Suprapubic skin (tissue), 4 donors: ENCODE measurements around the gene ZNF433. TPM values are rescaled to one million over a fixed set of nuclear protein-coding genes. Genes with fewer than 3 reads are reported as not detected.

ENCODE experiments used
- DNase-seq, 2 donors: peaks; one replicate each; pipeline ENCODE4 v3.0.0-alpha.2; 2019; ENCODE audit warnings: low spot score in 2 of 2
- H3K27ac ChIP-seq: fragments of 200-600 bp; sonication (generic); one replicate; pipeline ENCODE4 v1.5.1; 2019
- H3K27me3 ChIP-seq: fragments of 200-600 bp; sonication (generic); one replicate; pipeline ENCODE4 v1.5.1; 2019
- H3K36me3 ChIP-seq: fragments of 200-600 bp; sonication (generic); one replicate; pipeline ENCODE4 v1.5.1; 2019
- H3K4me1 ChIP-seq: fragments of 200-600 bp; sonication (generic); one replicate; pipeline ENCODE4 v1.5.1; 2019
- H3K4me3 ChIP-seq: fragments of 200-600 bp; sonication (generic); one replicate; pipeline ENCODE4 v1.5.1; 2019; ENCODE audit warnings: mild to moderate bottlenecking
- H3K9me3 ChIP-seq: fragments of 200-600 bp; sonication (generic); one replicate; pipeline ENCODE4 v1.5.1; 2019
- CTCF ChIP-seq, 2 donors: fragments of 200-600 bp in 1 of 2; fragments of 450-650 bp in 1 of 2; sonication (generic) in 1 of 2; IDR thresholded peaks; one replicate each; pipeline ENCODE4 v1.5.1; 2016 to 2019; ENCODE audit warnings: antibody characterized with exemption in 2 of 2, mild to moderate bottlenecking in 1 of 2, moderate library complexity in 1 of 2
- EP300 ChIP-seq: sonication (generic); formaldehyde crosslinking; IDR thresholded peaks from one replicate; pipeline ENCODE4 v1.6.1; 2017; ENCODE audit warnings: antibody characterized with exemption
- POLR2A ChIP-seq, 2 donors: fragments of 450-650 bp; IDR thresholded peaks; one replicate each; pipeline ENCODE4 v1.6.1; 2017; ENCODE audit warnings: antibody characterized with exemption in 2 of 2, mild to moderate bottlenecking in 2 of 2, moderate library complexity in 2 of 2
- POLR2AphosphoS5 ChIP-seq, 3 donors: sonication (generic); formaldehyde crosslinking; IDR thresholded peaks; one replicate each; pipeline ENCODE4 v1.6.1; 2017; ENCODE audit warnings: antibody characterized with exemption in 3 of 3
- WGBS: methylation state at CpG from one replicate; pipeline ENCODE4 v1.1.5; 2018; 5-methylcytosine and 5-hydroxymethylcytosine counted together
- total RNA-seq, 4 donors: library from RNA; depleted of rRNA; stranded (reverse); fragments of >200 nt; gene quantifications; one replicate each; pipeline ENCODE4 v1.1.0, GENCODE V29; 2016

Gene ZNF433
- total RNA-seq, 4 donors from 2014 or later: 6.1 to 22.6 (median 10.4) TPM

DNA sequence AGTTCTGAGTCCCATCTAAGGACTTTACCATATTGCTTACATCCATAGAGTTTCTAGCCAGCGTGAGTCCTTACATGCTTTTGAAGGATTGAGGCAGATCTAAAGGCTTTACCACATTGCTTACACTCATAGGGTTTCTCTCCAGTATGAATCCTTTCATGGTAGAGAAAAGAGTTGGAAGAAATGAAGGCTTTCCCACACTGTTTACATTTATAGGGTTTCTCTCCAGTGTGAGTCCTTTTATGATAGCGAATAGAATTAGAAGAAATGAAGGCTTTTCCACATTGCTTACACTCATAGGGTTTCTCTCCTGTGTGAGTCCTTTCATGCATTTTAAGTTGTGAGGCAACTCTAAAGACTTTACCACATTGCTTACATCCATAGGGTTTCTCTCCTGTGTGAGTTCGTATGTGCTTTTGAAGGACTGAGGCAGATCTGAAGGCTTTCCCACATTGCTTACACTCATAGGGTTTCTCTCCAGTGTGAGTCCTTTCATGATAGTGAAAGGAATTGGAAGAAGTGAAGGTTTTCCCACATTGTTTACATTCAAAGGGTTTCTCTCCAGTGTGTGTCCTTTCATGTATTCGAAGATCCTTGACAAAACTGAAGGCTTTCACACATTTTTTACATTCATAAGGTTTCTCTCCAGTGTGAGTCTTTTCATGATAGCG, 8.4 kb upstream of the ZNF433 start:
- WGBS: 94% methylated on average over 5 of the region's 5 CpGs

GRCh38 chr19:12042893-12043292, 7.4 kb upstream of the ZNF433 start:
- TF ChIP-seq POLR2AphosphoS5 (IDR thresholded peaks at IDR 0.05) (no peak), CTCF (IDR thresholded peaks at IDR 0.05) (no peak), POLR2A (IDR thresholded peaks at IDR 0.05) (no peak), EP300 (no peak)
- H3K36me3 ChIP-seq: no peaks in the 10 kb centered on the region
- H3K27me3 ChIP-seq: no peaks in the 10 kb centered on the region
- DNase-seq: no peak
- H3K27ac ChIP-seq: no peak overlapping the region
- no peak overlapping the region for H3K4me3 ChIP-seq
- H3K9me3 ChIP-seq: peaks cover 14% of the 10 kb centered on the region
- H3K4me1 ChIP-seq: no peaks in the 10 kb centered on the region

More for the DNA sequence above, 8.4 kb upstream of the ZNF433 start:
- Histone ChIP-seq H3K4me3 (no peak overlapping the region), H3K9me3 (peaks cover 14% of the 10 kb centered on the region), H3K4me1 (no peaks in the 10 kb centered on the region), H3K36me3 (no peaks in the 10 kb centered on the region), H3K27ac (no peak overlapping the region), H3K27me3 (no peaks in the 10 kb centered on the region)
- DNase-seq: no peak
- no peak for TF ChIP-seq POLR2A (IDR thresholded peaks at IDR 0.05)
- TF ChIP-seq POLR2AphosphoS5 (IDR thresholded peaks at IDR 0.05): no peak
- TF ChIP-seq EP300: no peak
- TF ChIP-seq CTCF (IDR thresholded peaks at IDR 0.05): no peak

DNA sequence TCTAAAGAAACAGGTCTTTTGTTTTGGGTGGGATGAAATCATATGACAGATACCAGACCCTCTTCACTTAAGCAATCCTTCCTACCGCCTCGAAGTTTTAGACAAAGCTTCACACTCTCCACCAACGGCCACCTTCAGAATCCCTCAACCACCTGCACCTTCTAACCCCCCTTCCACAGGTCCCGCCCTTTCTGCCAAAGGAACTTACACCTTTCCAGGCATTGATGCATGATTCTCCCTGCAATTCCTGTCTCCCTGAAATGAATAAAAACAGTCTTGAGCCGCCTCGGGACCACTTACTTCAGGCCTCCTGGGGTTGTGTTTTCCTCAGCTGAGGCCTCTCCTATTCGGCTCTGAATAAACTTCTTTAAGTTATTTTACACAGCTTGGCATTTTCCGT, 859 bp downstream of the ZNF433 start:
- peak overlapping the region; percentile 88 for H3K27ac ChIP-seq
- WGBS: 21% methylated on average over 8 of the region's 8 CpGs
- no peak for TF ChIP-seq CTCF (IDR thresholded peaks at IDR 0.05)
- TF ChIP-seq EP300: no peak
- no peak for TF ChIP-seq POLR2AphosphoS5 (IDR thresholded peaks at IDR 0.05)
- TF ChIP-seq POLR2A (IDR thresholded peaks at IDR 0.05): no peak
- H3K27me3 ChIP-seq: no peaks in the 10 kb centered on the region
- no peak for DNase-seq
- H3K36me3 ChIP-seq: peaks cover 3% of the 10 kb centered on the region
- no peaks in the 10 kb centered on the region for H3K9me3 ChIP-seq
- peaks cover 16% of the 10 kb centered on the region for H3K4me1 ChIP-seq
- peak overlapping the region; percentile 83 for H3K4me3 ChIP-seq

DNA sequence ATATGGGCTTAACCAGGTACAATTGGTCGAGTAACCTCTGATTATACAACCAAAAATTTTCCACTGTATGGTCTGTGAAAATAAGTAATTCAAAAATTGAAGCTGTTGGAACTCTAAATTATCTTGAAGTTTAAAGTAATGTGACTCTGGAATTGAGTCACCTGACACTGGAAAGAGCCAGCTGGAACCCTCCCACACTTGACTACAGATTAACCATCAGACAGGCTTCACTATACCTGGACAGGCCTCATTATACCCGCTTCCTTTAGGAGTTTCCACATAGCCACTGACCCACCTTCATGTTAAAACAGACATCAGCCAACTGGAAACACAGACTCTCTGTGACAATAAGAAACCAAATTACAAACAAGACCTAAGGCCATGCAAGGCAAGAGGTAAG, 1.3 kb downstream of the ZNF433 start:
- DNase-seq: no peak

DNA sequence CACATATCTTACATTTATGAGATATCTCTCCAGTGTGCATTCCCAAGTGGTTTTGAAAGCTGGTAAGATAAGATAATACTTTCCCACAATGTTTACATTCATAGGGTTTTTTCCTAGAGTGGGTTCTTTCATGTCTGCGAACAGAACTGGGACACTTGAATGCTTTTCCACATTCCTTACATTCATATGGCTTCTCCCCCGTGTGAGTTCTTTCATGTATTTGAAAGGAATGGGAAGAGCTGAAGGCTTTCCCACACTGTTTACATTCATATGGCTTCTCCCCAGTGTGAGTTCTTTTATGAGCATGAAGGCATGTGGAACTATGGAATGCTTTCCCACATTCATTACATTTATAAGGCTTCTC, 19.7 kb downstream of the ZNF433 start:
- Histone ChIP-seq H3K4me1 (no peaks in the 10 kb centered on the region), H3K36me3 (peaks cover 54% of the 10 kb centered on the region), H3K9me3 (peaks cover 47% of the 10 kb centered on the region), H3K4me3 (no peak overlapping the region), H3K27me3 (no peaks in the 10 kb centered on the region), H3K27ac (no peak overlapping the region)
- 89% methylated on average over 2 of the region's 2 CpGs for WGBS
- TF ChIP-seq POLR2A (IDR thresholded peaks at IDR 0.05): no peak
- TF ChIP-seq CTCF (IDR thresholded peaks at IDR 0.05): no peak
- no peak for TF ChIP-seq EP300
- no peak for TF ChIP-seq POLR2AphosphoS5 (IDR thresholded peaks at IDR 0.05)
- DNase-seq: no peak

More for the DNA sequence above, 1.3 kb downstream of the ZNF433 start:
- whole genome bisulfite sequencing: 76% methylated on average over 2 of the region's 2 CpGs
- H3K9me3 ChIP-seq: no peaks in the 10 kb centered on the region
- peaks cover 4% of the 10 kb centered on the region for H3K36me3 ChIP-seq
- H3K27ac ChIP-seq: peak overlapping the region; percentile 88
- H3K4me3 ChIP-seq: peak overlapping the region; percentile 83
- H3K27me3 ChIP-seq: no peaks in the 10 kb centered on the region
- H3K4me1 ChIP-seq: peaks cover 16% of the 10 kb centered on the region
- TF ChIP-seq POLR2A (IDR thresholded peaks at IDR 0.05) (no peak), CTCF (IDR thresholded peaks at IDR 0.05) (no peak), POLR2AphosphoS5 (IDR thresholded peaks at IDR 0.05) (no peak), EP300 (no peak)
